ENCODE results near the gene XIRP2.
"Not testable (repeated sequence)": the region's sequence is repeated elsewhere in the genome, so short reads cannot be mapped to it uniquely, and the experiment has no call there.

XIRP2 gene

GRCh38 chr2:167015806-167016205 lies 127.5 kb downstream of the XIRP2 start:
- H3K27me3 ChIP-seq (replicated peaks; ENCODE audit: control insufficient read depth, insufficient read depth, low read length), result no peaks in the 10 kb centered on the region
- no peaks in the 10 kb centered on the region for H3K36me3 ChIP-seq (ENCODE audit: control insufficient read depth, insufficient read depth, low read length)

GRCh38 chr2:167017021-167017420 lies 128.7 kb downstream of the XIRP2 start:
- DNase-seq (ENCODE audit: extremely low read depth, insufficient read length), result no peak
- H3K27me3 ChIP-seq (replicated peaks; ENCODE audit: control insufficient read depth, insufficient read depth, low read length), result no peaks in the 10 kb centered on the region
- no peaks in the 10 kb centered on the region for H3K36me3 ChIP-seq (ENCODE audit: control insufficient read depth, insufficient read depth, low read length)
- no peak overlapping the region for H3K4me3 ChIP-seq (replicated peaks; ENCODE audit: low read depth, low read length)
- no peak for TF ChIP-seq CTCF (IDR thresholded peaks at IDR 0.05; ENCODE audit: insufficient read depth, low read length, poor library complexity, severe bottlenecking)

More at GRCh38 chr2:167015806-167016205, 127.5 kb downstream of the XIRP2 start:
- no peak overlapping the region for H3K4me3 ChIP-seq (replicated peaks; ENCODE audit: low read depth, low read length)
- TF ChIP-seq CTCF (IDR thresholded peaks at IDR 0.05; ENCODE audit: insufficient read depth, low read length, poor library complexity, severe bottlenecking), result no peak
- DNase-seq (ENCODE audit: extremely low read depth, insufficient read length), result no peak

- H3K27me3 ChIP-seq (replicated peaks; ENCODE audit: control insufficient read depth, insufficient read depth, low read length), result no peaks in the 10 kb centered on the region
- no peaks in the 10 kb centered on the region for H3K36me3 ChIP-seq (ENCODE audit: control insufficient read depth, insufficient read depth, low read length)
- no peak overlapping the region for H3K4me3 ChIP-seq (replicated peaks; ENCODE audit: low read depth, low read length)
- DNase-seq (ENCODE audit: extremely low read depth, insufficient read length), result no peak
- no peak for TF ChIP-seq CTCF (IDR thresholded peaks at IDR 0.05; ENCODE audit: insufficient read depth, low read length, poor library complexity, severe bottlenecking)
Measured at GRCh38 chr2:167018590-167018989, 130.3 kb downstream of the XIRP2 start.

- no peak overlapping the region for H3K4me3 ChIP-seq (replicated peaks; ENCODE audit: low read depth, low read length)
- H3K36me3 ChIP-seq (ENCODE audit: control insufficient read depth, insufficient read depth, low read length), result no peaks in the 10 kb centered on the region
- no peaks in the 10 kb centered on the region for H3K27me3 ChIP-seq (replicated peaks; ENCODE audit: control insufficient read depth, insufficient read depth, low read length)
- DNase-seq (ENCODE audit: extremely low read depth, insufficient read length), result no peak
- TF ChIP-seq CTCF (IDR thresholded peaks at IDR 0.05; ENCODE audit: insufficient read depth, low read length, poor library complexity, severe bottlenecking), result no peak
Measured at GRCh38 chr2:167028503-167028902, 140.2 kb downstream of the XIRP2 start.

GRCh38 chr2:167034976-167035375 lies 146.7 kb downstream of the XIRP2 start:
- H3K4me3 ChIP-seq (replicated peaks; ENCODE audit: low read depth, low read length); H3K27me3 ChIP-seq (replicated peaks; ENCODE audit: control insufficient read depth, insufficient read depth, low read length); DNase-seq (ENCODE audit: extremely low read depth, insufficient read length); H3K36me3 ChIP-seq (ENCODE audit: control insufficient read depth, insufficient read depth, low read length): not testable (repeated sequence)

- no peak for TF ChIP-seq CTCF (IDR thresholded peaks at IDR 0.05; ENCODE audit: insufficient read depth, low read length, poor library complexity, severe bottlenecking)
- DNase-seq (ENCODE audit: extremely low read depth, insufficient read length), result no peak
- Histone ChIP-seq H3K4me3 (replicated peaks; ENCODE audit: low read depth, low read length) (no peak overlapping the region), H3K36me3 (ENCODE audit: control insufficient read depth, insufficient read depth, low read length) (no peaks in the 10 kb centered on the region), H3K27me3 (replicated peaks; ENCODE audit: control insufficient read depth, insufficient read depth, low read length) (no peaks in the 10 kb centered on the region)
Measured at GRCh38 chr2:167048829-167049228, 160.5 kb downstream of the XIRP2 start.
